Sigmoid colon (tissue), 7 donors: ENCODE data around the gene TFF2. TPM values are rescaled to one million over a fixed set of nuclear protein-coding genes. Genes with fewer than 3 reads are reported as not detected.

Experiments used
- DNase-seq: peaks from one replicate; pipeline ENCODE4 v3.0.0-alpha.2; 2019
- H3K27ac ChIP-seq, 4 donors: fragments of 200-600 bp; sonication (generic); one replicate each; pipeline ENCODE4 v1.5.1; 2016 to 2019; ENCODE audit warnings: mild to moderate bottlenecking in 1 of 4
- H3K27me3 ChIP-seq, 3 donors: fragments of 200-600 bp; sonication (generic); one replicate each; pipeline ENCODE4 v1.5.1; 2019; ENCODE audit warnings: mild to moderate bottlenecking in 1 of 3
- H3K36me3 ChIP-seq, 4 donors: fragments of 200-600 bp; sonication (generic); one replicate each; pipeline ENCODE4 v1.5.1; 2016 to 2019
- H3K4me1 ChIP-seq, 4 donors: fragments of 200-600 bp; sonication (generic); one replicate each; pipeline ENCODE4 v1.5.1; 2017 to 2019
- H3K4me3 ChIP-seq, 4 donors: fragments of 200-600 bp; sonication (generic); one replicate each; pipeline ENCODE4 v1.5.1; 2017 to 2019; ENCODE audit warnings: mild to moderate bottlenecking in 2 of 4, moderate library complexity in 1 of 4
- H3K9me3 ChIP-seq, 4 donors: fragments of 200-600 bp in 3 of 4; sonication (generic) in 3 of 4; one replicate each; pipeline versions ENCODE4 v1.5.1 to v1.6.1; 2013 to 2019
- EP300 ChIP-seq, 4 donors: sonication (generic); formaldehyde crosslinking; IDR thresholded peaks; one replicate each; pipeline ENCODE4 v1.6.1; 2017; ENCODE audit warnings: antibody characterized with exemption in 4 of 4
- POLR2A ChIP-seq, 2 donors: fragments of 450-650 bp; IDR thresholded peaks; one replicate each; pipeline ENCODE4 v1.6.1; 2016; ENCODE audit warnings: antibody characterized with exemption in 2 of 2, mild to moderate bottlenecking in 2 of 2, moderate library complexity in 2 of 2
- POLR2AphosphoS5 ChIP-seq, 4 donors: sonication (generic); formaldehyde crosslinking; IDR thresholded peaks; one replicate each; pipeline ENCODE4 v1.6.1; 2017; ENCODE audit warnings: antibody characterized with exemption in 4 of 4
- WGBS, 2 donors: extraction: QIAGEN DNeasy Blood & Tissue Kit; methylation state at CpG; one replicate each; pipeline ENCODE4 v1.1.7; 2013; 5-methylcytosine and 5-hydroxymethylcytosine counted together
- intact Hi-C: fragments of 100-400 bp; cut with DNase I; formaldehyde crosslinking; loops from one replicate; pipeline ENCODE4 v1.15.1; 2023
- polyA plus RNA-seq, 3 donors: library from polyadenylated mRNA; stranded (reverse); fragments of 200-250 nt; gene quantifications; one replicate each; pipeline ENCODE4 v1.2.3, GENCODE V29; 2013
- total RNA-seq, 4 donors: library from RNA; depleted of rRNA; stranded (reverse); fragments of >200 nt; gene quantifications; one replicate each; pipeline ENCODE4 v1.1.0, GENCODE V29; 2016
- TF ChIP-seq, protein P1 (sequence below), 4 experiments: fragments of 450-650 bp in 3 of 4; fragments of 200-600 bp in 1 of 4; IDR thresholded peaks; one replicate each; pipeline ENCODE4 v1.5.1; 2016 to 2019; ENCODE audit warnings: antibody characterized with exemption in 4 of 4, mild to moderate bottlenecking in 3 of 4, moderate library complexity in 2 of 4
- donor health status: healthy with polysubstance abuse.
- donor health status: Bipolar disorder and iron deficiency.
- donor health status: healthy.

Gene TFF2
- total and polyA plus RNA-seq, 7 donors, result 1.5 to 23.4 (median 3.0) TPM; not detected in 4

DNA sequence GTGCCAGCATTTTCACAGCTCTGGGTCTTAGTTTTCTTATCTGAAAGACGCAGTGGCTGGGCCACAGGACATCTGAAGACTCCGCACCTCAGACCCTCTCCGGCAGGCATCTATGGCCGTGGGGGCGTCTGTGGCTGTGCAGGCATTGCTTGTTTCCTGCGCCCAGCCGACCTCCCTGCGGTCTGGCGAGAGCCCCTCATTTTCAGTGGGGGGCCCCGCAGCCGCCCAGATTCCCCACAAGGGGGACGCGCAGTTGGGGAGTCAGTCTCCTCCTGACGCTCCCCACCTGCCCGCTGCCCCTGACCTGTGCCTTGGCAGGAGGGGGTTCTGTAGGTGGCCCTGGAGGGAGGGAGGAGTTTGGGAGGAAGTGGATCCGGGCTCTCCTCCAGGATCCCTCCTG is 19.0 kb upstream of the TFF2 start:
- no peak for DNase-seq
- WGBS, 2 donors, result 79 to 90% methylated on average over 16 of the region's 16 CpGs
- no peaks in the 10 kb centered on the region for H3K4me1 ChIP-seq
- H3K36me3 ChIP-seq, result no peaks in the 10 kb centered on the region
- H3K27me3 ChIP-seq, result peaks cover 0 to 26% (median 9%) of the 10 kb centered on the region in 3 donors
- TF ChIP-seq, protein P1, sequence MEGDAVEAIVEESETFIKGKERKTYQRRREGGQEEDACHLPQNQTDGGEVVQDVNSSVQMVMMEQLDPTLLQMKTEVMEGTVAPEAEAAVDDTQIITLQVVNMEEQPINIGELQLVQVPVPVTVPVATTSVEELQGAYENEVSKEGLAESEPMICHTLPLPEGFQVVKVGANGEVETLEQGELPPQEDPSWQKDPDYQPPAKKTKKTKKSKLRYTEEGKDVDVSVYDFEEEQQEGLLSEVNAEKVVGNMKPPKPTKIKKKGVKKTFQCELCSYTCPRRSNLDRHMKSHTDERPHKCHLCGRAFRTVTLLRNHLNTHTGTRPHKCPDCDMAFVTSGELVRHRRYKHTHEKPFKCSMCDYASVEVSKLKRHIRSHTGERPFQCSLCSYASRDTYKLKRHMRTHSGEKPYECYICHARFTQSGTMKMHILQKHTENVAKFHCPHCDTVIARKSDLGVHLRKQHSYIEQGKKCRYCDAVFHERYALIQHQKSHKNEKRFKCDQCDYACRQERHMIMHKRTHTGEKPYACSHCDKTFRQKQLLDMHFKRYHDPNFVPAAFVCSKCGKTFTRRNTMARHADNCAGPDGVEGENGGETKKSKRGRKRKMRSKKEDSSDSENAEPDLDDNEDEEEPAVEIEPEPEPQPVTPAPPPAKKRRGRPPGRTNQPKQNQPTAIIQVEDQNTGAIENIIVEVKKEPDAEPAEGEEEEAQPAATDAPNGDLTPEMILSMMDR (IDR thresholded peaks at IDR 0.05), result no peak
- TF ChIP-seq POLR2A (IDR thresholded peaks at IDR 0.05) (no peak), EP300 (IDR thresholded peaks at IDR 0.05) (no peak), POLR2AphosphoS5 (IDR thresholded peaks at IDR 0.05) (no peak)
- no peaks in the 10 kb centered on the region for H3K9me3 ChIP-seq
- no peak overlapping the region for H3K4me3 ChIP-seq
- intact Hi-C loops, result no loop called here
- no peak overlapping the region for H3K27ac ChIP-seq

DNA sequence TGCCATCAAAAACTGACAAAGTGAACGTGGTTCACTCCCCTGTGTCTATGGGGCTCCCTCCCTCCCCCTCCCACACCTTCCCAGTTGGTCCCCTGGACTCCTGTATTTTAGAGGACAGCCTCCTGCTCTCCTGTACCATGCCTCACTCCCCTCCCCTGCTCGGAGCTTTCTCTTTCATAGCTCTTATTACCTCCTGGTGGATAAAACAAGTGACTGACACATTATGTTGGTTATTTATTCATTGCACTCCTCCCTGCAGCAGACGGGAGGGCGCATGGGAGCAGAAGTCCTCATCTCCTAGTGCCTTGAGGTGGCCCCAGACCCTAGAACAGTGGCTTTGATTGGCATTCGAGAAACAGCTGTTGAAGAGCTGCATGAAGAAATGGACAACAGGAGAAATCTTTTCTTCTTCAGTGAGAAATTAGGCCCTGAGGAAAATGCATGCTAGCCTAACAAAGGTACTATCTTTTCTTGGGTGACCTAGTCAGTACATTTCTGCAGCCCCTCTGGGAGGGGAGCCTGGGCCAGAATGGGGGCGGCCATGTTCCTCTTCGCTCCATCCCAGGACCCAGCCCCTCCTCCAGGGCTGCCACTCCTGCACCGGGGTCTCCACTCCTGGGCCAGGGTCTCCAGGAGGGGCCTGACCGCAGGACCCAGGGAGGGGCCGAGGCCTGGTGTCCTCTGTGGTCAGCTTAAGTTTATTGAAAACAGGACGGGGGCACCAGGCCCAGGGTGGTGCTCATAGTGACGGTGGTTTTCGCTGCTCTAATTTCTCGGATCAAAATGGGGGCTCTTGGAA is 16.8 kb upstream of the TFF2 start:
- intact Hi-C loops, result no loop called here
- H3K4me1 ChIP-seq, result no peaks in the 10 kb centered on the region
- H3K9me3 ChIP-seq, result no peaks in the 10 kb centered on the region
- H3K27ac ChIP-seq, result no peak overlapping the region
- H3K4me3 ChIP-seq, result no peak overlapping the region
- H3K36me3 ChIP-seq, result no peaks in the 10 kb centered on the region
- 78 to 82% methylated on average over 14 of the region's 14 CpGs for WGBS, 2 donors
- TF ChIP-seq, protein P1 (IDR thresholded peaks at IDR 0.05), result no peak
- TF ChIP-seq POLR2A (IDR thresholded peaks at IDR 0.05) (no peak), EP300 (IDR thresholded peaks at IDR 0.05) (no peak), POLR2AphosphoS5 (IDR thresholded peaks at IDR 0.05) (no peak)
- peaks cover 0 to 42% (median 0%) of the 10 kb centered on the region in 3 donors for H3K27me3 ChIP-seq
- DNase-seq, result no peak

DNA sequence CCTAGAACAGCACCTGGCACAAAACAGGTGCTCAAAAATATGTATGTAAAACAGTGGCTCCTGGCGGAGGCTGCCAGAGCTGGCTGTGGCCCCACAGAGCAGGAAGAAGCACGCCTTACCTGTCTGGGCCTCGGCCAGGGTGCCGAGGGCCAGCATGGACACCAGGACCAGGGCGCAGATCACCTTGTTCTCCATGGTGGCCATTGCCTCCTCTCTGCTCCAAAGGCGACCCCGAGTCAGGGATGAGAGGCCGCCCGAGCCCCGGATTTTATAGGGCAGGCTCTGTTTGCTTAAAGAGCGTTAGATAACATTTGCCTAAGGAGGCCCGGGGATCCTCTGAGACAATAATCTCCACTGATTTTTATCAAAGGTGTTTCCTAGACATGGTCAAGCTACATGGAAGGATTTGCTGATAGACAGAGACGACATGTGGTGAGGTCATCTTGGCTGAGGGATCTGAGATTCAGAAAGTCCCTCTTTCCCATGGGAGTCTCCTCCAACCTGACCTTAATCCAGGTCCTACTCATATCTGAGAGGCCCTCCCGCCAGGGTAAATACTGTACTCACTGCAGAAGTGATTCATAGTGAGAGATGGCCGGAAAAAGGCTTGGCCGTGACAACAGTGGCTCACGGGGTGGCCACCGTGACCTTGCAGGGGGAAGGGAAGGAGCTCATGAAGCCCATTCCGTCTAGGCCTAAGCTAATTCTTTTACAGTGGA is 15.7 kb upstream of the TFF2 start, which contains the start of gene TFF1:
TSS of gene TFF1 (minus strand) at position 244 of the 719 bp plus-strand sequence. CDS start at position 204, 40 bp downstream.
- H3K4me1 ChIP-seq, result no peaks in the 10 kb centered on the region
- H3K27ac ChIP-seq, result no peak within 1 kb of the TSS
- no peak for TF ChIP-seq POLR2AphosphoS5 (IDR thresholded peaks at IDR 0.05)
- H3K4me3 ChIP-seq, result no peak within 1 kb of the TSS
- no peak for DNase-seq
- H3K9me3 ChIP-seq, result no peaks in the 10 kb centered on the region
- WGBS, 2 donors, result 19 to 63% methylated on average over 19 of the region's 19 CpGs
- peaks cover 0 to 42% (median 0%) of the 10 kb centered on the region in 3 donors for H3K27me3 ChIP-seq
- intact Hi-C loops, result no loop called here
- no peaks in the 10 kb centered on the region for H3K36me3 ChIP-seq

DNA sequence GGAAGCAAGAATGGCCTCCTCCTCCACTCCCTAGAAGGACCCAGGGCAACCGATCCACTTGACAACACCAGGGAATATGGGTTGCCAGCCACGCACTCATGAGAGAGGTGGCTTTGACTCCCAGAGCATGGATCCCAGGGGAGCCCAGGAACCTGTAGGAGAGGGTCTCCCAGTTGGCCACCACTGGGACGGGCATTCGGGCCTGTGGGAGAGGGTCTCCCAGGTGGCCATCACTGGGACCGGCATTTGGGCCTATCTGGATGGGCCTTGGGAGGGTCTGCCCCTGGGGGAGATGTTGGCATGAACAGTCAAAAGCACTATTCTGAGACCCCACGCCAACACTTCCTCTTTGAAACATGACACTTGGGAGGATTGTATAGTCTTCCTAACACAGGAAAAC is 15.0 kb upstream of the TFF2 start:
- WGBS, 2 donors, result 68 to 88% methylated on average over 6 of the region's 6 CpGs
- Histone ChIP-seq H3K9me3 (no peaks in the 10 kb centered on the region), H3K27me3 (peaks cover 0 to 42% (median 7%) of the 10 kb centered on the region in 3 donors)

More for the DNA sequence above, 15.0 kb upstream of the TFF2 start:
- no peak for TF ChIP-seq EP300 (IDR thresholded peaks at IDR 0.05)
- TF ChIP-seq, protein P1 (IDR thresholded peaks at IDR 0.05), result no peak
- no peak for TF ChIP-seq POLR2AphosphoS5 (IDR thresholded peaks at IDR 0.05)
- no peak for TF ChIP-seq POLR2A (IDR thresholded peaks at IDR 0.05)
- H3K36me3 ChIP-seq, result no peaks in the 10 kb centered on the region
- no peak overlapping the region for H3K4me3 ChIP-seq
- intact Hi-C loops, result no loop called here
- no peak for DNase-seq
- no peaks in the 10 kb centered on the region for H3K4me1 ChIP-seq
- no peak overlapping the region for H3K27ac ChIP-seq
